ENCODE results near the gene ADAMTSL1. TPM values are rescaled to one million over a fixed set of nuclear protein-coding genes. Genes with fewer than 3 reads are reported as not detected.

The ADAMTSL1 gene
- total and polyA plus RNA-seq, 2 of the 8 experiments (the other 6 are each of a cell fraction or from before 2014, with no cell fraction given), result 0.84 to 1.1 TPM

- Histone ChIP-seq H3K27me3 (replicated peaks in 1 of 4; ENCODE audit: control insufficient read depth in 3 of 4, extremely low read depth in 1 of 4, insufficient read depth in 3 of 4, low read length in 3 of 4) (no peaks in the 10 kb centered on the region), H3K9ac (replicated peaks in 1 of 4; ENCODE audit: extremely low read depth in 1 of 4, low read depth in 3 of 4, low read length in 3 of 4) (no peak overlapping the region), H3K9me3 (ENCODE audit: insufficient read depth in 2 of 2, low read depth in 1 of 2, low read length in 1 of 2) (no peaks in the 10 kb centered on the region), H3K56ac (replicated peaks; ENCODE audit: insufficient read length, low read depth, low read length) (no peak overlapping the region), H3K4me1 (replicated peaks in 1 of 4; ENCODE audit: control insufficient read depth in 3 of 4, insufficient read depth in 4 of 4, low read length in 3 of 4) (no peaks in the 10 kb centered on the region), H3K36me3 (ENCODE audit: control insufficient read depth in 2 of 4, insufficient read depth in 4 of 4, low read length in 3 of 4) (no peaks in the 10 kb centered on the region), H3K79me2 (ENCODE audit: control insufficient read depth in 1 of 2, insufficient read depth in 2 of 2, low read length in 2 of 2) (no peaks in the 10 kb centered on the region), H3K79me1 (ENCODE audit: low read depth, low read length) (no peaks in the 10 kb centered on the region), H3K4me3 (ENCODE audit: extremely low read depth in 1 of 4, insufficient read depth in 2 of 4, low read depth in 3 of 4, low read length in 4 of 4) (no peak overlapping the region), H3K23ac (ENCODE audit: insufficient read length) (no peak overlapping the region), H4K91ac (replicated peaks; ENCODE audit: insufficient read length, low read length) (no peak overlapping the region), H2BK5ac (ENCODE audit: low read depth, low read length) (no peak overlapping the region), H3K18ac (ENCODE audit: extremely low read depth, low read length) (no peak overlapping the region), H4K20me1 (replicated peaks in 1 of 2; ENCODE audit: control insufficient read depth in 1 of 2, insufficient read depth in 2 of 2, low read length in 2 of 2) (no peaks in the 10 kb centered on the region), H2BK15ac (ENCODE audit: low read length) (no peak overlapping the region), H2BK120ac (replicated peaks; ENCODE audit: low read depth, low read length) (no peak overlapping the region), H4K5ac (ENCODE audit: insufficient read length, low read depth, low read length) (no peak overlapping the region), H3K4me2 (ENCODE audit: insufficient read depth in 1 of 2, low read depth in 2 of 2, low read length in 2 of 2) (no peak overlapping the region), H3K23me2 (ENCODE audit: low read depth, low read length) (no peaks in the 10 kb centered on the region), H4K8ac (ENCODE audit: extremely low read depth, insufficient read depth, low read length) (no peak overlapping the region), H2AK5ac (ENCODE audit: low read depth, low read length) (no peak overlapping the region), H2BK12ac (ENCODE audit: low read depth, low read length) (no peak overlapping the region), H2BK20ac (ENCODE audit: low read length) (no peak overlapping the region), H3K4ac (replicated peaks; ENCODE audit: insufficient read length, low read depth, low read length) (no peak overlapping the region), H2AFZ (ENCODE audit: low read length) (no peak overlapping the region), H3K27ac (ENCODE audit: low read depth, low read length) (no peak overlapping the region), H3K14ac (ENCODE audit: insufficient read length) (no peak overlapping the region)
- no peak for TF ChIP-seq SP4 (IDR thresholded peaks at IDR 0.05; ENCODE audit: low read length)
- no peak for TF ChIP-seq HDAC6 (IDR thresholded peaks at IDR 0.05; ENCODE audit: low read depth, low read length)
- no peak for TF ChIP-seq JUND (IDR thresholded peaks at IDR 0.05; ENCODE audit: low read length)
- no peak for TF ChIP-seq CBX5 (IDR thresholded peaks at IDR 0.05; ENCODE audit: low read depth, low read length)
- TF ChIP-seq FOSL1 (IDR thresholded peaks at IDR 0.05; ENCODE audit: insufficient read depth, low read depth, low read length), result no peak
- no peak for TF ChIP-seq TBP (IDR thresholded peaks at IDR 0.05; ENCODE audit: low read depth, low read length)
- TF ChIP-seq CHD1 (IDR thresholded peaks at IDR 0.05; ENCODE audit: low read depth, low read length), result no peak
- WGBS, 2 experiments (ENCODE audit: extremely low coverage in 1 of 2, insufficient coverage in 1 of 2, insufficient read length in 1 of 2, insufficient replicate concordance in 2 of 2, low coverage in 1 of 2, low lambda C conversion rate in 2 of 2, missing lambda C conversion rate in 1 of 2), result 92% methylated on average over 2 of the region's 2 CpGs; no CpG with 5 or more reads in 1 of the 2 experiments
- POLR2A ChIA-PET (ENCODE audit: partially characterized antibody), result no interaction called here
- DNase-seq (ENCODE audit: low read depth in 1 of 2, low spot score in 2 of 2) (no peak), FAIRE-seq (no peak)
- CTCF ChIA-PET (ENCODE audit: partially characterized antibody), result interaction anchor here (1.1 kb wide), 1 partner anchor 9 kb away, joined by 3 read pairs; no protein-coding TSS in a partner anchor
These were observed 140.7 kb downstream of the ADAMTSL1 start for GRCh38 chr9:18614651-18615050.

All from H1 (cell line).